ENCODE data around the gene IPO11. TPM values are rescaled to one million over a fixed set of nuclear protein-coding genes. Genes with fewer than 3 reads are reported as not detected.

The IPO11 gene
- total and polyA plus RNA-seq, 2 of the 4 experiments (the other 2 are of a cell fraction): 12.6 to 40.0 TPM

DNA sequence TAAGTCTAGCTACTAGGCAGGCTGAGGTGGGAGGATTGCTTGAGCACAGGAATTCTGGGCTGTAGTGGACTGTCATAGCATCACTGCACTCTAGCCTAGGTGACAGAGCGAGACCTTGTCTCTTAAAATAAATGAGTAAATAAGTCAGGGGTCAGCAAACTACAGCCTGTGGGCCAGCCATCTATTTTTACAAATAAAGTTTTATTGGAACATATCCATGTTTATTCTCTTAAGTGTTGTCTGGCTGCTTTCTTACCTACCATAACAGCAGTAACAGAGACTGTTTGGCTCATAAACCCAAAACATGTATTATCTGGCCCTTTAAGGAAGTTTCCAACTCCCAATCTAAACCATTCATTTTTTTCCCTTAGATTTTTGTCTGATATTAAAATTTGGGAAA, 38.5 kb upstream of the IPO11 start:
- intact Hi-C loops (cut with micrococcal nuclease): no loop called here

More for the DNA sequence above, 38.5 kb upstream of the IPO11 start:
- Histone ChIP-seq H3K4me3 (ENCODE audit: insufficient read depth, low read depth, low read length) (no peak overlapping the region), H3K27ac (ENCODE audit: insufficient read depth, low read length) (no peak overlapping the region), H3K27me3 (ENCODE audit: control insufficient read depth, insufficient read depth, low read length) (no peaks in the 10 kb centered on the region), H2BK20ac (ENCODE audit: low read depth, low read length) (no peak overlapping the region), H3K9ac (ENCODE audit: low read depth, low read length) (no peak overlapping the region), H2AFZ (replicated peaks; ENCODE audit: low read length, poor library complexity) (no peak overlapping the region), H4K8ac (ENCODE audit: low read depth in 2 of 2, low read length in 2 of 2) (no peak overlapping the region), H3K56ac (ENCODE audit: extremely low read depth, insufficient read depth, low read length) (no peak overlapping the region), H3K9me3 (ENCODE audit: control insufficient read depth, insufficient read depth, low read length) (no peaks in the 10 kb centered on the region), H4K20me1 (ENCODE audit: insufficient read depth, low read length) (no peaks in the 10 kb centered on the region), H3K4me2 (ENCODE audit: low read depth, low read length) (no peak overlapping the region), H2AK9ac (replicated peaks; ENCODE audit: low read depth, low read length, poor library complexity) (no peak overlapping the region), H2BK120ac (ENCODE audit: low read depth, low read length) (no peak overlapping the region), H3K9me1 (ENCODE audit: insufficient read depth, low read length) (no peaks in the 10 kb centered on the region), H2AK5ac (ENCODE audit: low read depth, low read length) (no peak overlapping the region), H3K18ac (ENCODE audit: low read depth, low read length) (no peak overlapping the region), H3K4me1 (ENCODE audit: control insufficient read depth, insufficient read depth, low read length) (no peaks in the 10 kb centered on the region), H3K36me3 (ENCODE audit: control insufficient read depth, insufficient read depth, low read length) (peaks cover 26% of the 10 kb centered on the region), H3K79me1 (ENCODE audit: low read depth in 1 of 2, low read length in 2 of 2) (peaks cover 3% of the 10 kb centered on the region in 2 experiments; a peak in 1 of 4 replicates), H3K23ac (ENCODE audit: low read depth, low read length) (no peak overlapping the region), H2BK5ac (ENCODE audit: low read depth, low read length, poor library complexity, severe bottlenecking) (no peak overlapping the region), H2BK15ac (ENCODE audit: low read depth, low read length) (no peak overlapping the region), H3K14ac (replicated peaks; ENCODE audit: low read depth, low read length) (no peak overlapping the region), H4K5ac (ENCODE audit: low read depth, low read length) (no peak overlapping the region), H3K4ac (ENCODE audit: low read depth, low read length) (no peak overlapping the region), H4K91ac (ENCODE audit: insufficient read depth, low read depth, low read length) (no peak overlapping the region)
- DNase-seq: no peak
- dilution Hi-C loops (cut with HindIII; ENCODE audit: low sequenced_read_pairs, unreplicated experiment) (no loop called here), in situ Hi-C loops (cut with MboI; ENCODE audit: low sequenced_read_pairs) (no loop called here)
- WGBS, 2 experiments (ENCODE audit: extremely low coverage in 2 of 2, insufficient read length in 1 of 2): no CpG with 5 or more reads among the region's 1 CpG
- POLR2A ChIA-PET (ENCODE audit: unreplicated experiment): no interaction called here
- CTCF ChIA-PET: no interaction called here
- TF ChIP-seq BHLHE40 (IDR thresholded peaks at IDR 0.05; ENCODE audit: low read depth, low read length) (no peak), RFX5 (IDR thresholded peaks at IDR 0.05; ENCODE audit: low read depth, low read length) (no peak), MAZ (IDR thresholded peaks at IDR 0.05; ENCODE audit: borderline replicate concordance, low read depth, low read length) (no peak), MAFK (IDR thresholded peaks at IDR 0.05; ENCODE audit: low read depth, low read length) (no peak), NFE2L2 (IDR thresholded peaks at IDR 0.05; ENCODE audit: low read depth, low read length) (no peak), MXI1 (IDR thresholded peaks at IDR 0.05; ENCODE audit: borderline replicate concordance, low read depth, low read length) (no peak), CHD1 (IDR thresholded peaks at IDR 0.05; ENCODE audit: low read depth, low read length) (no peak), RAD21 (IDR thresholded peaks at IDR 0.05; ENCODE audit: low read length) (no peak)
- TF ChIP-seq, protein P1, sequence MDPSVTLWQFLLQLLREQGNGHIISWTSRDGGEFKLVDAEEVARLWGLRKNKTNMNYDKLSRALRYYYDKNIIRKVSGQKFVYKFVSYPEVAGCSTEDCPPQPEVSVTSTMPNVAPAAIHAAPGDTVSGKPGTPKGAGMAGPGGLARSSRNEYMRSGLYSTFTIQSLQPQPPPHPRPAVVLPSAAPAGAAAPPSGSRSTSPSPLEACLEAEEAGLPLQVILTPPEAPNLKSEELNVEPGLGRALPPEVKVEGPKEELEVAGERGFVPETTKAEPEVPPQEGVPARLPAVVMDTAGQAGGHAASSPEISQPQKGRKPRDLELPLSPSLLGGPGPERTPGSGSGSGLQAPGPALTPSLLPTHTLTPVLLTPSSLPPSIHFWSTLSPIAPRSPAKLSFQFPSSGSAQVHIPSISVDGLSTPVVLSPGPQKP (IDR thresholded peaks at IDR 0.05; ENCODE audit: borderline replicate concordance, low read depth, low read length): no peak
- ATAC-seq (ENCODE audit: low read depth): no peak
- BruUV-seq (replicated peaks): no TSS peak

Measured in IMR-90 (cell line).